H1 (cell line): ENCODE measurements around the gene CEP250. TPM values are rescaled to one million over a fixed set of nuclear protein-coding genes. Genes with fewer than 3 reads are reported as not detected.

ENCODE experiments used
- E2F6 ChIP-seq: IDR thresholded peaks from 2 replicates; pipeline ENCODE4 v1.6.1; 2012; ENCODE audit warnings: inconsistent platforms
- POLR2AphosphoS5 ChIP-seq: IDR thresholded peaks from 2 replicates; pipeline ENCODE4 v1.6.1; 2011; ENCODE audit warnings: low read depth, low read length
- SP1 ChIP-seq: IDR thresholded peaks from 2 replicates; pipeline ENCODE4 v1.6.1; 2011; ENCODE audit warnings: low read depth, low read length
- SP4 ChIP-seq: IDR thresholded peaks from 2 replicates; pipeline ENCODE4 v1.6.1; 2012; ENCODE audit warnings: low read length, inconsistent platforms
- polyA plus RNA-seq, 7 experiments: library from polyadenylated mRNA; depleted of rRNA in 3 of 7; stranded (reverse) in 5 of 7; unstranded in 2 of 7; fragments of >200 nt in 5 of 7; fragments of 200-250 nt in 2 of 7; gene quantifications; 1 replicate in 5 of 7; 2 replicates in 1 of 7; 4 replicates in 1 of 7; pipeline versions ENCODE4 v1.2.1 to v1.2.3, GENCODE V29; 2011 to 2013; ENCODE audit warnings: missing spikeins in 2 of 7, mixed read lengths in 2 of 7
- total RNA-seq: library from RNA; stranded (reverse); fragmentation: NEBNext Ultra II Directional; extraction: Animal tissue kit (Norgen Biotek cat#: 25700); gene quantifications from 2 replicates; pipeline ENCODE4 v1.2.1, GENCODE V29; 2021

Gene CEP250
- total and polyA plus RNA-seq, 2 of the 8 experiments (the other 6 are each of a cell fraction or from before 2014, with no cell fraction given) = 2.6 to 33.7 TPM

DNA sequence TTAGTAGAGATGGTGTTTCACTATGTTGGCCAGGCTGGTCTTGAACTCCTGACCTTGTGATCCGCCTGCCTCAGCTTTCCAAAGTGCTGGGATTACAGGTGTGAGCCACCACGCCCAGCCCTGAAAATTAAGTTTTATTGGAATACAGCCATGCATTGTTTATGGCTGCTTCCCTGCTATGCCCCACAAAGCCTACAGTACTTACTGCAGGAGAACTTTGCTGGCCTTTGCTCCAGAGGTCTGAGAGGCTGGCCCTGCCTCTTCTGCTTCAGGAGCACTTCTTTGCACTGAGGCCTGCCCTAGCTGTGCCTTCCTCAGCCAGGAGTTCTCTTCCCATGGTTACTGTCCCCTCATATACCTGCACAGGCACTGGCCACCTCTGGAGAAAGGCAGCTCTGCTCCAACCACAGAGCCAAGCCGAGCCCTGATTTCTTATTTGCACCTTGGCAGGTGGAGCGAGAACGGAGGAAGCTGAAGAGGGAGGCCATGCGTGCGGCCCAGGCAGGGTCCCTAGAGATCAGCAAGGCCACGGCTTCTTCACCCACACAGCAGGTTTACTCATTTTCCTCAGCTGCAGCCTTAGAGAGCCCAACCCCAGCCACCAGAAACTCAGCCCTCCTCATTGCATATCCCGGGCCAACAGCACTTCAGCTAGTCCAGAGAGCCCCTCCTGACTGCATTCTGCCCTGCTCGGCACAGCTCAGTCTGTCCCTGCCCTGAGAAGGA lies 53.3 kb downstream of the CEP250 start (continued):
- no peak for TF ChIP-seq POLR2AphosphoS5
- no peak for TF ChIP-seq E2F6
- no peak for TF ChIP-seq SP1
- no peak for TF ChIP-seq SP4
